HepG2 (cell line): ENCODE measurements around the gene SETD1A. TPM values are rescaled to one million over a fixed set of nuclear protein-coding genes. Genes with fewer than 3 reads are reported as not detected.

Experiments used
- AHR ChIP-seq: IDR thresholded peaks from 2 replicates; pipeline ENCODE4 v1.6.1; 2018; ENCODE audit warnings: missing genetic modification reagents, missing compliant biosample characterization
- EHMT2 ChIP-seq: fragments of 200-600 bp; sonication (generic); IDR thresholded peaks from 2 replicates; pipeline ENCODE4 v1.7.0; 2017; ENCODE audit warnings: antibody characterized with exemption, low read depth, low read length, borderline replicate concordance
- HCFC1 ChIP-seq: fragments of 150-350 bp; IDR thresholded peaks from 2 replicates; pipeline ENCODE4 v1.6.1; 2014; ENCODE audit warnings: low read depth, low read length
- ISX ChIP-seq: sonication (generic); formaldehyde crosslinking; conservative IDR thresholded peaks from 2 replicates; pipeline ENCODE4 v1.5.0; 2020; ENCODE audit warnings: missing genetic modification reagents
- MED8 ChIP-seq: sonication (generic); formaldehyde crosslinking; IDR thresholded peaks from 2 replicates; pipeline ENCODE4 v1.8.1; 2023; ENCODE audit warnings: mild to moderate bottlenecking, missing genetic modification reagents; ENCODE audit not compliant: insufficient replicate concordance
- NFIC ChIP-seq: IDR thresholded peaks from 2 replicates; pipeline ENCODE4 v1.6.1; 2012; ENCODE audit warnings: mild to moderate bottlenecking, low read length, inconsistent platforms
- PHF5A ChIP-seq: IDR thresholded peaks from one replicate; pipeline ENCODE4 v1.6.1; 2018; ENCODE audit warnings: low read depth, missing genetic modification reagents; ENCODE audit not compliant: unreplicated experiment
- RFXANK ChIP-seq: IDR thresholded peaks from 2 replicates; pipeline ENCODE4 v1.6.1; 2016
- SALL2 ChIP-seq: sonication (generic); formaldehyde crosslinking; IDR thresholded peaks from 2 replicates; pipeline ENCODE4 v1.8.1; 2023; ENCODE audit warnings: mild to moderate bottlenecking, missing genetic modification reagents, inconsistent platforms
- ZNF451 ChIP-seq: sonication (generic); formaldehyde crosslinking; IDR thresholded peaks from 2 replicates; pipeline ENCODE4 v1.5.0; 2020; ENCODE audit warnings: mild to moderate bottlenecking, missing genetic modification reagents
- ZNF607 ChIP-seq: sonication (generic); formaldehyde crosslinking; IDR thresholded peaks from 2 replicates; pipeline ENCODE4 v1.5.1; 2020; ENCODE audit warnings: missing genetic modification reagents, mild to moderate bottlenecking, borderline replicate concordance
- ZNF772 ChIP-seq: sonication (generic); formaldehyde crosslinking; IDR thresholded peaks from 2 replicates; pipeline ENCODE4 v1.5.0; 2020; ENCODE audit warnings: mild to moderate bottlenecking, missing genetic modification reagents
- polyA plus RNA-seq, 8 experiments: library from polyadenylated mRNA; depleted of rRNA in 3 of 8; stranded (reverse) in 7 of 8; unstranded in 1 of 8; fragments of >200 nt; fragmentation: Illumina TruSeq in 4 of 8; extraction: Trizol in 4 of 8; gene quantifications; 2 replicates each; pipeline versions ENCODE4 v1.2.1 to v1.2.3, GENCODE V29; 2011 to 2016; ENCODE audit warnings: low read depth in 4 of 8, missing spikeins in 1 of 8, mixed read lengths in 1 of 8; ENCODE audit not compliant: insufficient read depth in 1 of 8
- total RNA-seq, 5 experiments: library from RNA; depleted of rRNA; stranded (reverse); fragments of >200 nt; fragmentation: Illumina TruSeq; extraction: Trizol; gene quantifications; 2 replicates each; pipeline ENCODE4 v1.2.3, GENCODE V29; 2016; ENCODE audit warnings: low read depth in 1 of 5
- TF ChIP-seq, protein P1 (sequence below): sonication (generic); formaldehyde crosslinking; IDR thresholded peaks from 2 replicates; pipeline ENCODE4 v1.4.0; 2020; ENCODE audit warnings: low read depth, missing genetic modification reagents
- TF ChIP-seq, protein P2 (sequence below): sonication (generic); formaldehyde crosslinking; IDR thresholded peaks from 2 replicates; pipeline ENCODE4 v1.4.0; 2020; ENCODE audit warnings: missing genetic modification reagents, borderline replicate concordance
- TF ChIP-seq, protein P3 (sequence below): sonication (generic); IDR thresholded peaks from 2 replicates; pipeline ENCODE4 v1.6.1; 2016; ENCODE audit warnings: low read depth, borderline replicate concordance
- TF ChIP-seq, protein P4 (sequence below): sonication (generic); formaldehyde crosslinking; IDR thresholded peaks from 2 replicates; pipeline ENCODE4 v1.4.0; 2020; ENCODE audit warnings: missing genetic modification reagents
- TF ChIP-seq, protein P5 (sequence below): sonication (generic); formaldehyde crosslinking; conservative IDR thresholded peaks from 2 replicates; pipeline ENCODE4 v1.8.0; 2022; ENCODE audit warnings: low read depth, missing genetic modification reagents

SETD1A gene
- total and polyA plus RNA-seq, 2 of the 13 experiments (the other 11 are each of a cell fraction or from before 2014, with no cell fraction given), result 3.8 to 5.6 TPM

DNA sequence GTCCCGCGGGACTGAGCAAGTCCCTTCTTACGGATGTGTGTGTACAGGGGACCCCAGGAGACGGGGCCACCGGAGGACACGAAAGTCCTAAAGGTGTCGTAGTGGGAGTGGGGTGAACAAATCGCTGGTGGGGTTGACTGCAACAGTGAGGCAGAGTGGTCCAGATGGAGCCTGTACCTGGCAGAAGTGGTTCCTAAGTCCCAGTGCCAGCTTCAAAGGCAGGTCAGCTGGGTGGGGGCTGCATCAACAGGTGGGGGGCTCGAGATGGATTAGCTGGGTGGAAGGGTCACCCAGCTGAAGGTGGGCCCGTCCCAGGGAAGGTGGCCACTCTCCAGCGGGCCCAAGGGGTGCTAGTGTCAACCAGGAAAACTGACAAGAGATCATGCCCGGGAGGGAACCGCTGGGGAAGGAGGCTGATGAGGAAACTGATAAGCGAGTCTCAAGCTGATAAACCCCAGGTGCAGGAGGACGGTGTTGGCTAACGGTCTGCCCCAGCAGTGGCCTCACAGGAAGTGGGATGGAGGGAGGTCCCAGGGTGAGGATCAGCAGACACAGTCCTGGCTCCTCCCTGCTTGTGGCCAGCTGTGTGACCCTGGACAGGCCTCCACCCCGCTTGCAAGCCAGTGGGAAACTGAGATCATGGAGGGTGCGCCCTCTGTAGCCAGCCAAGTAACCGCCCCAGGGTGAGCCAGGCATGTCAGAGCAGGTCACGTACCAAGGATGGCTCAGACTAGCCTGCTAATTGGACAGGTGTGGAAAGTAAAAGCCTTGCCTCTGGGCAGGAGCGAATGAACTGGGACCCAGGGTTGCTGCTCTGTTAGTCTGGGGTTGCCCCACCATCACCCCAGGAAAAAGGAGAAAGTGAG is 7.7 kb upstream of the SETD1A start (continued):
- TF ChIP-seq, protein P1, sequence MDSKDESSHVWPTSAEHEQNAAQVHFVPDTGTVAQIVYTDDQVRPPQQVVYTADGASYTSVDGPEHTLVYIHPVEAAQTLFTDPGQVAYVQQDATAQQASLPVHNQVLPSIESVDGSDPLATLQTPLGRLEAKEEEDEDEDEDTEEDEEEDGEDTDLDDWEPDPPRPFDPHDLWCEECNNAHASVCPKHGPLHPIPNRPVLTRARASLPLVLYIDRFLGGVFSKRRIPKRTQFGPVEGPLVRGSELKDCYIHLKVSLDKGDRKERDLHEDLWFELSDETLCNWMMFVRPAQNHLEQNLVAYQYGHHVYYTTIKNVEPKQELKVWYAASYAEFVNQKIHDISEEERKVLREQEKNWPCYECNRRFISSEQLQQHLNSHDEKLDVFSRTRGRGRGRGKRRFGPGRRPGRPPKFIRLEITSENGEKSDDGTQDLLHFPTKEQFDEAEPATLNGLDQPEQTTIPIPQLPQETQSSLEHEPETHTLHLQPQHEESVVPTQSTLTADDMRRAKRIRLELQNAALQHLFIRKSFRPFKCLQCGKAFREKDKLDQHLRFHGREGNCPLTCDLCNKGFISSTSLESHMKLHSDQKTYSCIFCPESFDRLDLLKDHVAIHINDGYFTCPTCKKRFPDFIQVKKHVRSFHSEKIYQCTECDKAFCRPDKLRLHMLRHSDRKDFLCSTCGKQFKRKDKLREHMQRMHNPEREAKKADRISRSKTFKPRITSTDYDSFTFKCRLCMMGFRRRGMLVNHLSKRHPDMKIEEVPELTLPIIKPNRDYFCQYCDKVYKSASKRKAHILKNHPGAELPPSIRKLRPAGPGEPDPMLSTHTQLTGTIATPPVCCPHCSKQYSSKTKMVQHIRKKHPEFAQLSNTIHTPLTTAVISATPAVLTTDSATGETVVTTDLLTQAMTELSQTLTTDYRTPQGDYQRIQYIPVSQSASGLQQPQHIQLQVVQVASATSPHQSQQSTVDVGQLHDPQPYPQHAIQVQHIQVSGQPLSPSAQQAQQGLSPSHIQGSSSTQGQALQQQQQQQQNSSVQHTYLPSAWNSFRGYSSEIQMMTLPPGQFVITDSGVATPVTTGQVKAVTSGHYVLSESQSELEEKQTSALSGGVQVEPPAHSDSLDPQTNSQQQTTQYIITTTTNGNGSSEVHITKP (CRISPR knock-in tag), result peak; percentile 86; the same call in 1 of the 2 replicates
- TF ChIP-seq RFXANK, result no peak; the same call in 1 of the 2 replicates
- peak; percentile 72; the same call in 1 of the 2 replicates for TF ChIP-seq ZNF607 (CRISPR knock-in tag)
- no peak for TF ChIP-seq ISX (CRISPR knock-in tag)
- no peak for TF ChIP-seq HCFC1
- TF ChIP-seq, protein P2, sequence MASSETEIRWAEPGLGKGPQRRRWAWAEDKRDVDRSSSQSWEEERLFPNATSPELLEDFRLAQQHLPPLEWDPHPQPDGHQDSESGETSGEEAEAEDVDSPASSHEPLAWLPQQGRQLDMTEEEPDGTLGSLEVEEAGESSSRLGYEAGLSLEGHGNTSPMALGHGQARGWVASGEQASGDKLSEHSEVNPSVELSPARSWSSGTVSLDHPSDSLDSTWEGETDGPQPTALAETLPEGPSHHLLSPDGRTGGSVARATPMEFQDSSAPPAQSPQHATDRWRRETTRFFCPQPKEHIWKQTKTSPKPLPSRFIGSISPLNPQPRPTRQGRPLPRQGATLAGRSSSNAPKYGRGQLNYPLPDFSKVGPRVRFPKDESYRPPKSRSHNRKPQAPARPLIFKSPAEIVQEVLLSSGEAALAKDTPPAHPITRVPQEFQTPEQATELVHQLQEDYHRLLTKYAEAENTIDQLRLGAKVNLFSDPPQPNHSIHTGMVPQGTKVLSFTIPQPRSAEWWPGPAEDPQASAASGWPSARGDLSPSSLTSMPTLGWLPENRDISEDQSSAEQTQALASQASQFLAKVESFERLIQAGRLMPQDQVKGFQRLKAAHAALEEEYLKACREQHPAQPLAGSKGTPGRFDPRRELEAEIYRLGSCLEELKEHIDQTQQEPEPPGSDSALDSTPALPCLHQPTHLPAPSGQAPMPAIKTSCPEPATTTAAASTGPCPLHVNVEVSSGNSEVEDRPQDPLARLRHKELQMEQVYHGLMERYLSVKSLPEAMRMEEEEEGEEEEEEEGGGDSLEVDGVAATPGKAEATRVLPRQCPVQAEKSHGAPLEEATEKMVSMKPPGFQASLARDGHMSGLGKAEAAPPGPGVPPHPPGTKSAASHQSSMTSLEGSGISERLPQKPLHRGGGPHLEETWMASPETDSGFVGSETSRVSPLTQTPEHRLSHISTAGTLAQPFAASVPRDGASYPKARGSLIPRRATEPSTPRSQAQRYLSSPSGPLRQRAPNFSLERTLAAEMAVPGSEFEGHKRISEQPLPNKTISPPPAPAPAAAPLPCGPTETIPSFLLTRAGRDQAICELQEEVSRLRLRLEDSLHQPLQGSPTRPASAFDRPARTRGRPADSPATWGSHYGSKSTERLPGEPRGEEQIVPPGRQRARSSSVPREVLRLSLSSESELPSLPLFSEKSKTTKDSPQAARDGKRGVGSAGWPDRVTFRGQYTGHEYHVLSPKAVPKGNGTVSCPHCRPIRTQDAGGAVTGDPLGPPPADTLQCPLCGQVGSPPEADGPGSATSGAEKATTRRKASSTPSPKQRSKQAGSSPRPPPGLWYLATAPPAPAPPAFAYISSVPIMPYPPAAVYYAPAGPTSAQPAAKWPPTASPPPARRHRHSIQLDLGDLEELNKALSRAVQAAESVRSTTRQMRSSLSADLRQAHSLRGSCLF (CRISPR knock-in tag), result no peak
- TF ChIP-seq, protein P3, sequence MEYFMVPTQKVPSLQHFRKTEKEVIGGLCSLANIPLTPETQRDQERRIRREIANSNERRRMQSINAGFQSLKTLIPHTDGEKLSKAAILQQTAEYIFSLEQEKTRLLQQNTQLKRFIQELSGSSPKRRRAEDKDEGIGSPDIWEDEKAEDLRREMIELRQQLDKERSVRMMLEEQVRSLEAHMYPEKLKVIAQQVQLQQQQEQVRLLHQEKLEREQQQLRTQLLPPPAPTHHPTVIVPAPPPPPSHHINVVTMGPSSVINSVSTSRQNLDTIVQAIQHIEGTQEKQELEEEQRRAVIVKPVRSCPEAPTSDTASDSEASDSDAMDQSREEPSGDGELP, result peak; percentile 99
- TF ChIP-seq ZNF451 (CRISPR knock-in tag), result peak; percentile 53; the same call in 1 of the 2 replicates
- TF ChIP-seq, protein P4, sequence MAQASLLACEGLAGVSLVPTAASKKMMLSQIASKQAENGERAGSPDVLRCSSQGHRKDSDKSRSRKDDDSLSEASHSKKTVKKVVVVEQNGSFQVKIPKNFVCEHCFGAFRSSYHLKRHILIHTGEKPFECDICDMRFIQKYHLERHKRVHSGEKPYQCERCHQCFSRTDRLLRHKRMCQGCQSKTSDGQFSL (CRISPR knock-in tag), result no peak
- TF ChIP-seq PHF5A, result peak; percentile 91
- TF ChIP-seq AHR, result peak; percentile 36; the same call in 1 of the 2 replicates
- TF ChIP-seq, protein P5, sequence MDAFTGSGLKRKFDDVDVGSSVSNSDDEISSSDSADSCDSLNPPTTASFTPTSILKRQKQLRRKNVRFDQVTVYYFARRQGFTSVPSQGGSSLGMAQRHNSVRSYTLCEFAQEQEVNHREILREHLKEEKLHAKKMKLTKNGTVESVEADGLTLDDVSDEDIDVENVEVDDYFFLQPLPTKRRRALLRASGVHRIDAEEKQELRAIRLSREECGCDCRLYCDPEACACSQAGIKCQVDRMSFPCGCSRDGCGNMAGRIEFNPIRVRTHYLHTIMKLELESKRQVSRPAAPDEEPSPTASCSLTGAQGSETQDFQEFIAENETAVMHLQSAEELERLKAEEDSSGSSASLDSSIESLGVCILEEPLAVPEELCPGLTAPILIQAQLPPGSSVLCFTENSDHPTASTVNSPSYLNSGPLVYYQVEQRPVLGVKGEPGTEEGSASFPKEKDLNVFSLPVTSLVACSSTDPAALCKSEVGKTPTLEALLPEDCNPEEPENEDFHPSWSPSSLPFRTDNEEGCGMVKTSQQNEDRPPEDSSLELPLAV, result no peak
- TF ChIP-seq MED8 (CRISPR knock-in tag), result peak; percentile 50
- peak; percentile 99; the same call in 1 of the 2 replicates for TF ChIP-seq ZNF772
- no peak for TF ChIP-seq NFIC
- no peak for TF ChIP-seq EHMT2
- 0 out of 2 replicates have a peak, but pooled peaks have one; percentile 48 for TF ChIP-seq SALL2 (CRISPR knock-in tag)
